ENCODE measurements around the gene EVI5L. TPM values are rescaled to one million over a fixed set of nuclear protein-coding genes. Genes with fewer than 3 reads are reported as not detected.

The EVI5L gene
- total RNA-seq, 1 experiment from 2014 or later: 29.5 TPM

DNA sequence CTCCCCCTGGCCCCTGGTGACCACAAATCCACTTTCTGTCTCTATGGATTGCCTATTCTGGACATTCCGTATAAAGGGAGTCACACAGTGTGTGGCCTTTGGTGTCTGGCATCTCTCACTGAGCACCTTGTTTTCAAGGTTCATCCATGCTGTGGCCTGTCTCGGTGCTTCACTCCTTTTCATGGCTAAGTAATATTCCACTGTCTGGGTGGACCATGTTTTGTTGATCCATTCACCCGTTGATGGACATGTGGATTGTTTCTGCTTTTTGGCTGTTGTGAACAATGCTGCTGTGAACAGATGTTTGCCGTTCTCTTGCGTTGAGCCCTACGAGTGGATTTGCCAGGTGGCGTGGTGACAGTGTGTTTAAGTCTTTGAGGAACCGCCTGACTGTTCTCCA lies 10.6 kb downstream of the EVI5L start:
- intact Hi-C loops (cut with micrococcal nuclease): no loop called here
- no peak for TF ChIP-seq EZH2 (IDR thresholded peaks at IDR 0.05; ENCODE audit: low read length, unreplicated experiment)
- TF ChIP-seq, protein P1, sequence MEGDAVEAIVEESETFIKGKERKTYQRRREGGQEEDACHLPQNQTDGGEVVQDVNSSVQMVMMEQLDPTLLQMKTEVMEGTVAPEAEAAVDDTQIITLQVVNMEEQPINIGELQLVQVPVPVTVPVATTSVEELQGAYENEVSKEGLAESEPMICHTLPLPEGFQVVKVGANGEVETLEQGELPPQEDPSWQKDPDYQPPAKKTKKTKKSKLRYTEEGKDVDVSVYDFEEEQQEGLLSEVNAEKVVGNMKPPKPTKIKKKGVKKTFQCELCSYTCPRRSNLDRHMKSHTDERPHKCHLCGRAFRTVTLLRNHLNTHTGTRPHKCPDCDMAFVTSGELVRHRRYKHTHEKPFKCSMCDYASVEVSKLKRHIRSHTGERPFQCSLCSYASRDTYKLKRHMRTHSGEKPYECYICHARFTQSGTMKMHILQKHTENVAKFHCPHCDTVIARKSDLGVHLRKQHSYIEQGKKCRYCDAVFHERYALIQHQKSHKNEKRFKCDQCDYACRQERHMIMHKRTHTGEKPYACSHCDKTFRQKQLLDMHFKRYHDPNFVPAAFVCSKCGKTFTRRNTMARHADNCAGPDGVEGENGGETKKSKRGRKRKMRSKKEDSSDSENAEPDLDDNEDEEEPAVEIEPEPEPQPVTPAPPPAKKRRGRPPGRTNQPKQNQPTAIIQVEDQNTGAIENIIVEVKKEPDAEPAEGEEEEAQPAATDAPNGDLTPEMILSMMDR (conservative IDR thresholded peaks at IDR 0.05; ENCODE audit: low read depth, low read length): no peak
- TF ChIP-seq EZH2phosphoT487 (IDR thresholded peaks at IDR 0.05; ENCODE audit: borderline replicate concordance, low read length): no peak
- no TSS peak for BruUV-seq (replicated peaks)
- H3K36me3 ChIP-seq (ENCODE audit: low read depth, low read length): no peaks in the 10 kb centered on the region
- no peak overlapping the region for H3K27ac ChIP-seq (ENCODE audit: low read length)
- H3K4me1 ChIP-seq (ENCODE audit: insufficient read depth, low read length): peaks cover 14% of the 10 kb centered on the region
- CTCF ChIA-PET: no interaction called here
- no peak overlapping the region for H3K4me3 ChIP-seq (ENCODE audit: low read length)
- no peak overlapping the region for H2AFZ ChIP-seq (ENCODE audit: low read length)
- no peak overlapping the region for H3K9ac ChIP-seq (ENCODE audit: low read length)
- no peaks in the 10 kb centered on the region for H3K9me2 ChIP-seq (replicated peaks; ENCODE audit: low read length)
- no peaks in the 10 kb centered on the region for H3F3A ChIP-seq (ENCODE audit: low read length, unreplicated experiment)
- H4K20me1 ChIP-seq (ENCODE audit: low read length): no peaks in the 10 kb centered on the region
- no peak for ATAC-seq
- H3K4me2 ChIP-seq (ENCODE audit: low read length): no peak overlapping the region
- no peak for DNase-seq
- H3K27me3 ChIP-seq (ENCODE audit: low read length): no peaks in the 10 kb centered on the region
- peaks cover 9% of the 10 kb centered on the region for H3K79me2 ChIP-seq (ENCODE audit: low read length)
- H3K9me3 ChIP-seq (ENCODE audit: low read length): no peaks in the 10 kb centered on the region
- POLR2A ChIA-PET (ENCODE audit: unreplicated experiment): no interaction called here

DNA sequence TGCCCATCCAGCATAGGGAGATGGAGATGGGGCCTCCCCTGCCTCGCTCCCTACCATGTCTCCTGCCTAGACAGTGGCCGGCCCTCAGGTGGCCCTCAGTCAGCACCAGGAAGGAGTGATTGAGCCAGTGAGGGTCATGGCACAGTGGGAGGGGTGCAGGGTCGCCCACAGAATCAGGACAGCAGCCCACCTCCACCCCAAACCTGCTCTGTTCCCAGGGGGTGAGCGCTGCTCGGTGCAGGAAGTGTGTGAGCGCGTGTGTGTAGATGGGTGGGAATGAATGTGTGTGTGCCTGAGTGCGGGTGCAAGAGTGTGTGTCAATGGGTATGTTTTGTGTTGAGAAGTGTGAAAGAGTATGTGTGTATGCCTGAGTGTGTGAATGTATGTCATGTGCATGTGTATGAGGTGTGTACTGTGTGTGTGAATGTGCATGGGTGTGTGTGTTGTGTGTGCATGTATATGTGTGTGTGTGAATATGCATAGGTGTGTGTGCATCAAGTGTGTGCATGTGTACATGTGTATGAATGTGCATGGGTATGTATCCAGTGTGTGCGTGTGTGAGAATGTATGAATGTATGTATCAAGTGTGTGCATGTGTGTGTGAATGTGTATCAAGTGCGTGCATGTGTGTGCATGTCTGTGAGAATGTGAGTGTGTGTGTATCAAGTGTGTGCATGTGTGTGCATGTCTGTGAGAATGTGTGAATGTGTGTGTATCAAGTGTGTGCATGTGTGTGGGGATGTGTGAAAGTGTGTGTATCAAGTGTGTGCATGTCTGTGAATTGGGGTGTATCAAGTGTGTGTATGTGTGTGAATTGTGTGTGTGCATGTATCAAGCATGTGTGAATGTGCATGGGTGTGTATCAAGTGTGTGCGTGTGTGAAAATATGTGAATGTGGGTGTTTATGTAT lies 12.0 kb downstream of the EVI5L start:
- 0 out of 2 replicates have a peak, but pooled peaks cover 2% of the 10 kb centered on the region for H3K79me2 ChIP-seq (ENCODE audit: low read length)
- ATAC-seq (no peak), DNase-seq (no peak)
- ChIA-PET CTCF (no interaction called here), POLR2A (ENCODE audit: unreplicated experiment) (no interaction called here)
- H3K27ac ChIP-seq (ENCODE audit: low read length): no peak overlapping the region
- no peaks in the 10 kb centered on the region for H3K27me3 ChIP-seq (ENCODE audit: low read length)
- H3K4me2 ChIP-seq (ENCODE audit: low read length): no peak overlapping the region
- peaks cover 14% of the 10 kb centered on the region for H3K4me1 ChIP-seq (ENCODE audit: insufficient read depth, low read length)
- H3K9me2 ChIP-seq (replicated peaks; ENCODE audit: low read length): no peaks in the 10 kb centered on the region
- H3K4me3 ChIP-seq (ENCODE audit: low read length): no peak overlapping the region
- no peaks in the 10 kb centered on the region for H3K9me3 ChIP-seq (ENCODE audit: low read length)
- H3K9ac ChIP-seq (ENCODE audit: low read length): no peak overlapping the region
- H2AFZ ChIP-seq (ENCODE audit: low read length): no peak overlapping the region
- no peaks in the 10 kb centered on the region for H4K20me1 ChIP-seq (ENCODE audit: low read length)
- no peaks in the 10 kb centered on the region for H3K36me3 ChIP-seq (ENCODE audit: low read depth, low read length)
- no peak for TF ChIP-seq EZH2 (IDR thresholded peaks at IDR 0.05; ENCODE audit: low read length, unreplicated experiment)
- TF ChIP-seq EZH2phosphoT487 (IDR thresholded peaks at IDR 0.05; ENCODE audit: borderline replicate concordance, low read length): no peak
- TF ChIP-seq, protein P1 (conservative IDR thresholded peaks at IDR 0.05; ENCODE audit: low read depth, low read length): no peak
- intact Hi-C loops (cut with micrococcal nuclease): no loop called here
- BruUV-seq (replicated peaks): no TSS peak
- H3F3A ChIP-seq (ENCODE audit: low read length, unreplicated experiment): no peaks in the 10 kb centered on the region

DNA sequence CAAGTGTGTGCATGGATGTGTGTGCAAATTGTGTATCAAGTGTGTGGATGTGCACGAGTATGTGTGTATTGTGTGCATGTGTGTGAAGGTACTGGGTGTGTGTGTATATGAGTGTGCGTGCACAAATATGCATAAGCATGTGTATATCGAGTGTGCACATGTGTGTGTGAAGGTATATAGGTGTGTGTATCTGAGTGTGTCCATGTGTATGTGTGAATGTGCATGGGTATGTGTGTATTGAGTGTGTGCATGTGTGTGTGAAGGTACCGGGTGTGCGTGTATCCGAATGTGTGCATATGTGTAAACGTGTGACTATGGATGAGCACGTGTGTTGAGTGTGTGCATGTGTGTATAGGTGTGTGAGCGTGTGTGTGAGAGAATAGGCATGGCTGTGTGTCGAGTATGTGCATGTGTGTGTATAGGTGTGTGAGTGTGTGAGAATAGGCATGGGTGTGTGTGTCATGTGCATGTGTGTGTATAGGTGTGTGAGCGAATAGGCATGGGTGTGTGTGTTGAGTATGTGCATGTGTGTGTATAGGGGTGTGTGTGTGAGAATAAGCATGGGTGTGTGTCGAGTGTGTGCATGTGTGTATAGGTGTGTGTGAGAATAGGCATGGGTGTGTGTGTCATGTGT lies 12.8 kb downstream of the EVI5L start:
- intact Hi-C loops (cut with micrococcal nuclease): no loop called here
- no TSS peak for BruUV-seq (replicated peaks)

More for the DNA sequence above, 12.8 kb downstream of the EVI5L start:
- Histone ChIP-seq H3K79me2 (ENCODE audit: low read length) (0 out of 2 replicates have a peak, but pooled peaks cover 2% of the 10 kb centered on the region), H3F3A (ENCODE audit: low read length, unreplicated experiment) (no peaks in the 10 kb centered on the region), H4K20me1 (ENCODE audit: low read length) (no peaks in the 10 kb centered on the region), H3K4me1 (ENCODE audit: insufficient read depth, low read length) (peaks cover 8% of the 10 kb centered on the region), H3K27me3 (ENCODE audit: low read length) (no peaks in the 10 kb centered on the region), H3K4me3 (ENCODE audit: low read length) (no peak overlapping the region), H3K36me3 (ENCODE audit: low read depth, low read length) (no peaks in the 10 kb centered on the region), H2AFZ (ENCODE audit: low read length) (no peak overlapping the region), H3K27ac (ENCODE audit: low read length) (no peak overlapping the region), H3K9me3 (ENCODE audit: low read length) (no peaks in the 10 kb centered on the region), H3K9ac (ENCODE audit: low read length) (no peak overlapping the region), H3K4me2 (ENCODE audit: low read length) (no peak overlapping the region), H3K9me2 (replicated peaks; ENCODE audit: low read length) (no peaks in the 10 kb centered on the region)
- DNase-seq: no peak
- no peak for ATAC-seq
- ChIA-PET CTCF (no interaction called here), POLR2A (ENCODE audit: unreplicated experiment) (no interaction called here)
- TF ChIP-seq, protein P1 (conservative IDR thresholded peaks at IDR 0.05; ENCODE audit: low read depth, low read length): no peak
